GM21367 (cell line): ENCODE measurements around the gene CA5B.
A peak's percentile ranks its signal among the peaks of the same experiment; 100 is the strongest.
"Not testable (repeated sequence)": the region's sequence is repeated elsewhere in the genome, so short reads cannot be mapped to it uniquely, and the experiment has no call there.

Source experiments
- ATAC-seq: cut with Tn5 transposase; IDR thresholded peaks from one replicate; pipeline ENCODE4 v1.9.1; 2021; ENCODE audit not compliant: unreplicated experiment

Gene CA5B

DNA sequence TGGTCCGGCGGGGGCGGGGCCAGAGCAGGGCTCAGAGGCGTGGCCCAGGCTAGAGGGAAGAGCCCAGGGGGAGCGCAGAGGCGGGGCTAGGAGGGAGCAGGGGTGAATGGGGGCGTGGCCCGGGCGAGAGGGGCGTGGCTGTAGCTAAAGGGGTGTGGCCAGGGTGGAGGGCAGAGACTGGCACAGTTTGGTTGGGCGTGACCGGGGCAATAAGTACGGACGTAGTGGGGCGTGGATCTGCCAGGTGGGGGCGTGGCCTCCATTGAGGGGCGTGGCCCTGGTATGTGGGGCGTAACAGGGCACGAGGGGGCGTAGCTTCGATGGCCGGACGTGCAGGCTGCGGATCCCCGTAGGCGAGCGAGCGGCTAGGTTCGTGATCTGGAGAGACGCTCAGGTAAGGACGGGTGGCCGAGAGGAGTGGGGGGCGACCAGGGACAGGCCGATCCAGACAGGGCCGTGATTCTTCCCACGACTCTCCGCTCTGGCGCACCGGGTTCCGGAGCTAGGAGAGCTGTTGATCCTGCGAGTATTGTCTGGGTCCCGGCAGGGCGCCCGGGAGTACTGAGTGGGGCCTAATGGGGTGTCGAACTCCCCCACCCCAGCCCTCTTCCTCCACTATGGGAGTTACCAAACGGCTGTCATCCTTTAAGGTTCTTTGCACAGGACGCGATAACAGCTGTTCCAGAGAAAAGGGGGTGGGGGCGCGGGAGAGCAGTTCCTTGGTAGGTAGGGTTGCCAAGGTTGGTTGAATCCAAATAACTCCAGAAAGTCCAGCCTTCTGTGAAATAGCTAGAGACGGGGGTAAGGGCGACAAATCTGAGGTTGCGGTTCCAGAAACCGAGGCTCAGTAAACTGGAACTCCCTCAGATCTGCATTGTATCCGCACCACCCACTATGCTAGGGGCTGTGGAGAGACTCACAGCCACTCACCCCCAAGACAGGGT is at the start of gene CA5B:
Gene CA5B, plus strand, starts transcription at position 312 of the 944 bp plus-strand sequence. CDS start 11,754 bp downstream, outside the sequence.
- peak; percentile 93 for ATAC-seq

- no peak for ATAC-seq
Observed at GRCh38 chrX:15694941-15695451, 43.1 kb upstream of the CA5B start.

GRCh38 chrX:15696516-15696915 is 41.6 kb upstream of the CA5B start:
- no peak for ATAC-seq

GRCh38 chrX:15702488-15703371 is 35.3 kb upstream of the CA5B start:
- no peak for ATAC-seq

DNA sequence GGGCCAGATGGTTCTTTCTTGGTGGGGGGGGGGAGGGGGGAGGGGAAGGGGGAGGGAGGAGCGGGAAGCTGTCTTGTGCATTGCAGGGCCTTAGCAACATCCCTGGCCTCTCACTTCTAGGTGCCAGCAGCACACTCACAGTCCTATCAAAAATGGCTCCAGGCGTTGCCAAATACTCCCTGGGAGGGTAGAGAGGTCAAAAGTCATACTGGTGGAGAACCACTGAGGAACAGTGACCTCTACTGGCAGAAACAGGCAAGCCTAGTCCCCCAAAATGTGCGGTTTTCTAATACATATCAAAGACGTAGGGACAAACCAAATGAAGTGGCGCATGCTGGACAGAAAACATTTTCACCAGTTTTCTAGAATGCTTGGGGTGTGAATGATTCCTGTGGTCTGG is 34.3 kb upstream of the CA5B start:
- ATAC-seq: not testable (repeated sequence)

GRCh38 chrX:15704273-15704672 is 33.8 kb upstream of the CA5B start:
- ATAC-seq: not testable (repeated sequence)

GRCh38 chrX:15714529-15714928 is 23.5 kb upstream of the CA5B start:
- no peak for ATAC-seq

GRCh38 chrX:15718283-15718970 is 19.6 kb upstream of the CA5B start:
- ATAC-seq: no peak

- no peak for ATAC-seq
Observed at GRCh38 chrX:15719324-15719968, 18.6 kb upstream of the CA5B start.

GRCh38 chrX:15721911-15722310 is 16.2 kb upstream of the CA5B start:
- ATAC-seq: no peak

DNA sequence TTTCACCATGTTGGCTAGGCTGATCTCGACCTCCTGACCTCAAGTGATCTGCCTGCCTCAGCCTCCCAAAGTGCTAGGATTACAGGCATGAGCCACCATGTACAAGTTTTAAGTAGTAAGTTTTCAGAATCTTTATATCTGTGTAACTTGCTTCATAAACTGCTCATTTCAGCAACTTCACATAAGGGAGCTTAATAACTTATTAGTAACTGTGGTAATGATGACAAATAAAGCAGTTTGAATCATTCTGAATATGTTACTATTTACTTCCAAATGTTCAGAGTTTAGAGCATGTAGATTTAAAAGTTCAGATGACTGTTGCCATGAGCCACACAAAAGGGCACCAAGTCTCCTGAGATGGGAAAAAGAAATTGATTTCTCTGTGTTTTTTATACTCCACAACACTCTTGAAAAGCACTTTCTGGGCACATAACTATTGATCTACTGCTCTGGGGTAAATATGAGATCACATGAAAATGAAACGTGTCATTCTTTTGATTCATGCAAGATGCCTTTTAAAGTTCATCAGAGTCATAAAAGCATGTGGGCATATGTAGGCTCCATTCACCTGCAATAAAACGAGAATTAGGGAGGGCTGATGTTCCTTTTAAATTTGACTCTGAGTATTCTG is 14.1 kb upstream of the CA5B start:
- no peak for ATAC-seq

GRCh38 chrX:15724911-15725310 is 13.2 kb upstream of the CA5B start:
- ATAC-seq: no peak

GRCh38 chrX:15731368-15731767 is 6.7 kb upstream of the CA5B start:
- not testable (repeated sequence) for ATAC-seq

GRCh38 chrX:15737190-15737958 is 696 bp upstream of the CA5B start:
- ATAC-seq: no peak

GRCh38 chrX:15739886-15740285 is 1.8 kb downstream of the CA5B start:
- no peak for ATAC-seq

DNA sequence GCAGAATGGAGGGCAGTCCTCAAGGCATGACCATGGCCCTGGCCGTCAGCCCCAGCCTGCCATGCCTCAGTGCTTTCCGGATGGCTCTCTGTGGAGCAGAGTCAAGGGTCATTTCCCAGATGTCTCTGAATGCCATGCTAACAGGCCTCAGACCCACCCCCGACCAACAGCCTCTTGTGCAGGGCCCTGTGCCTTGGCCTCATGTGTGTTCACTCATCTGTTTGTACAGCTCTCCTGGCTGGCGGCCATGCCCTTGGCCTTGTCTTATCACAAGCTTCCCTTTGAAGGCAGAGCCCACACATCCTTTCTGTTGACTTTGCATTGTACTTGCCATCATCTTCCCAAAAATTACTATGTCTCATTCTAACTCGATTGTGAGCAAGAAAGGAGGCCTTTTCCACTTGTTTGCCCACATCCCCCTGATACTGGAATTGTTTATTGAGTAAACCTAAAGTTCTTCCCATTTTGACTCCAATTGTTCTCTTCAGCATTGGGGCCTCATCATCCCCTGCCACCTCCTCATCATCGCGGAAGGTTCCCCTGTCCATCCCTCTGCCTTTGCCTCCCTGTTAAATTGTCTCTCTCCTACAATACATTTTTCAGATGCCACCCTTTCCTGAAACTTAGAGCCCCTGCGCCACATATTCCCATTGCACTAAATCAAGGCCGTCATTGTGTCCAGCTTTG is 6.3 kb downstream of the CA5B start:
- ATAC-seq: no peak

DNA sequence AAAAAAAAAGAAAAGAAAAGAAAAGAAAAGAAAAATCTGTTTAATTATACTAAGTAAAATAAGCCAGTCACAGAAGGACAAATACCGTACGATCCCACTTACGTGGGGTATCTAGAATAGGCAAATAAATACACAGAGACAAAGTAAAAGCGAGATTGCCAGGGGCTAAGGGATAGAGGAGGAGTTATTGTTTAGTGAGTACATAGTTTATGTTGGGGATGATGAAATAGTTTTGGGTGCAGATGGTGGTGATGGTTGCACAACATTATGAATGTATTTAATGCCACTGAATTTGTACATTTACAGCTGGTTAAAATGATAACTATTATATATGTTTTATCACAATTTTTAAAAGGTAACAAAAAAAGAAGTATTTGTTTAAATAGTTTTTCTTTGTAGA is 7.1 kb downstream of the CA5B start:
- ATAC-seq: no peak

- not testable (repeated sequence) for ATAC-seq
Observed at GRCh38 chrX:15746651-15747050, 8.6 kb downstream of the CA5B start.
